ENCODE results near the gene MISP.
A peak's percentile ranks its signal among the peaks of the same experiment; 100 is the strongest.
"Not testable (repeated sequence)": the region's sequence is repeated elsewhere in the genome, so short reads cannot be mapped to it uniquely, and the experiment has no call there.

Gene MISP

GRCh38 chr19:725461-726089, 25.3 kb upstream of the MISP start:
- no peak for DNase-seq

DNA sequence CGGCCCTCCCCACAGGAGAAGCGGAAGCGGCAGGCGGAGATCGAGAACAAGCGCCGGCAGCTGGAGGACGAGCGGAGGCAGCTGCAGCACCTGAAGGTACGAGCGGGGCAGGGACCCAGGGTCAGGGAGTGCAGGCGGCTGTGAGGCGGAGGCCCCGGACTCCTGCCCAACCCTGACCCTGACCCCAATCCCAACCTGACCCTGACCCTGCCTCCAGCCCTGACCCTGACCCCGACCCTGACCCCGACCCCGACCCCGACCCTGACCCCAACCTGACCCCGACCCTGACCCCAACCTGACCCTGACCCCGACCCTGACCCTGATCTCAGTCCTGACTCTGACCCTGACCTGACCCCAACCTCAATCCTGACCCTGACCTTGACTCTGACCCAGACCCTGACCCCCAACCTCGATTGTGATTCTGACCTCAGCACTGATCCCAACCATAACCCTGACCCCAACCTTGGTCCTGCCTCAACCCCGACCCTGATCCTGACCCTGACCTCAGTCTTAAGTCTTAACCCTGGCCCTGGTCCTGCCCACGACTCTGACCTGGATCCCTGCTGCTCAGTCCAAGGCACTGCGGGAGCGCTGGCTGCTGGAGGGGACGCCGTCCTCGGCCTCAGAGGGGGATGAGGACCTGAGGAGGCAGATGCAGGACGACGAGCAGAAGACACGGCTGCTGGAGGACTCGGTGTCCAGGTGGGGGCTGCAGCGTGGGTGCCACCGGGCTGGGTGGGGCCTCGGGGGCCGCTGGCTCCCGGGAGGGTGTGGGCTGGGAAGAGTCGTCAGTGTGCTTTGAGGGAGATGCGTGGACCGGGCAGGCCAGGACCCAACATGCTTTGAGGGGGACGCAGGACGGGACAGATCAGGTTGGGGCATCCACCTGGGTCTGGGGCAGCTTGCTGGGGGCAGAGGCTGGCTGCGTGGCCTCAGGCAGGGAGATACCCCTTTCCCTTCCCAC, 23.6 kb upstream of the MISP start:
- no peak for DNase-seq

GRCh38 chr19:728011-728410, 22.9 kb upstream of the MISP start:
- no peak for DNase-seq

DNA sequence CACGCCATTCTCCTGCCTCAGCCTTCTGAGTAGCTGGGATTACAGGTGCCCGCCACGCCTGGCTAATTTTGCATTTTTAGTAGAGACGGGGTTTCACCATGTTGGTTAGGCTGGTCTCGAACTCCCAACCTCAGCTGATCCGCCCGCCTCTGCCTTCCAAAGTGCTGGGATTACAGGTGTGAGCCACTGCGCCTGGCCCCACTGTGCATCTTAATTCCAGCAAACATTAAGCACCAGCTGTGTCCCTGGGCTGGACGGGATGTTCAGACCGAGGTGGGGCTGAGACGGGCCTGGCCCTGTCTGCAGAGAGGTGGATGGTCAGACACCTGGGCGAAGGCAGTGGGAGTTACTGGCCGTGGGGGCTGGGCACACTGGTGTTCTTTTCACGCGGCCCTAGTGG, 21.3 kb upstream of the MISP start:
- not testable (repeated sequence) for DNase-seq

DNA sequence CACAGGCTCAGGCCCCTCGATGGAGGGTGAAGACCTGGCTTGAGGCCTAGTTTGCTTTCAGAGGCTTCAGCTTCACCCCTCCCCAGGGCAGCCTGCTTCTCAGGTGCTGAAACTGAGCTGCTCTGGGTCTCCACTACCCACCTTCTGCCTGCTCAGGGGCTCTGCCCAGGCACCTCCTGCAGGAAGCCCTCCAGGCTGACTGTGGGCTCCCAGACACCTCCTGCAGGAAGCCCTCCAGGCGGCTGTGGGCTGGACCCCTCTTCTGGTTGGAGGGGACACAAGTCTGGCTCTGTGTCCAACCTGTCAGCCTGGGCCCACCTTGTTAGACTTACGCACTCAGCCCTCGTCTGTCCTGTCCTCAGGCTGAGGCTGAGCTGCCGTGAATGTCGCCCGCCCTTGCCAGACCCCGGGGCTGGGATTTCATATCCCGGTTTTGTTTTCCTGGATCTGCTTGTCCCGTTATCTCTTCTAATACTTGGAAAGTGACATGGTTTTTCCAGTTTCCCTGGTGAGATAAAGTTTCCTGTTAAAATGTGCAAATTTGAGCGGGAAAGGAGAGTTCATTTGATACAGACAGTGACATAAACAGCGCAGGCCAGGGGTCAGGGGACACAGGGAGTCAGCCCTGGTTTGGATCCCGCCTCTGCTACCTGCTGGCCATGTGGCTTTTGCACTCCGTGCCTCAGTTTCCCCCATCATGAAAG, 20.8 kb upstream of the MISP start:
- no peak for DNase-seq

DNA sequence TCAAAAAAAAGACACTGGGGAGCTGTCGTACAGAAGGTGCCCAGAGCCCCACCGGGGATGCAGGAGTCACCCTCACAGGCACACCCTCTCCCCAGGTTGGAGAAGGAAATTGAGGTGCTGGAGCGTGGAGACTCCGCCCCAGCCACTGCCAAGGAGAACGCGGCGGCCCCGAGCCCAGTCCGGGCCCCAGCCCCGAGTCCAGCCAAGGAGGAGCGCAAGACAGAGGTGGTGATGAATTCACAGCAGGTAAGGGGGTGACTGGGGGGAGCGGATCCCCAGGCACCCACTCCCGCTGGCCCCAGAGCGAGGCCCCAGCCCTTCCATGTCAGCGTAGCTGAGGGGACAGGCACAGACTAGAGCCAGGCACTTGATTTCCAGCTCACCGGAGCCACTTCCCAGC, 19.9 kb upstream of the MISP start:
- DNase-seq, result no peak

GRCh38 chr19:732148-733069, 18.5 kb upstream of the MISP start:
- no peak for DNase-seq

DNA sequence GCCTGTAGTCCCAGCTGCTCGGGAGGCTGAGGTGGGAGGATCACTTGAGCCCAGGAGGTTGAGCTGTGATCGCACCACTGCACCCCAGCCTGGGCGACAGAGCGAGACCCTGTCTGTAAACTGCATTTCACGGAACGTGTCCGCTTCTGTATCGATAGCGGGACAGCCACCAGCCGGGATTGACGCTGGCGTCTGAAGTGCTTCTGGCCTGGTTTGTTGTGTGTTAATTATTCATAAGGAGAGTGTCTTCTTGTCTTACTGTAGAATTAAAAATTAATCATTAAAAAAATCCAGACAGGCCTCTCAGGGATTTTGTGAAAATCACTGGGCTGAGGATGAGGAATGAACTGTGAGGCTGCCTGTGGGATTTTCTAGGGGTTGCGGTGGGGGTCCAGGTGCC, 16.2 kb upstream of the MISP start:
- no peak for DNase-seq

DNA sequence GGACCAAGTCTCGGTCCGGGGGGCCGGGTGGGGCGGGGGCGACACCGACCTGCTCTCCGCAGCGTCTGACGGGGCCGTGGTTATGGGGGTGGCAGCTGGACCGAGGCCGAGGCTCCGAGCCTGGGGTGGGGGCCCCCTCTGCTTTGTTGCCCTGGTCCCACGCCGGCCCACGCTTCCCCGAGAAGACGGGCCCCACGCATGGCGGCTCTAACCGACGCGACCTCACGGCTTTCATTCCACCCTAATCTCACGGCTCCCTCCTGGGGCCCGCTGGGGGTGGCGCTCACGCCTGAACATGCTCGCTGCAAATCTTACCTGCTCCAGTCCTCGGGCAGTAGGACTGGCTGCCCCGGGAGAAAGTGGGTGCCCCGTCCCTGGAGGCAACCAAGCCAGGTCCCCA, 14.8 kb upstream of the MISP start:
- DNase-seq, result no peak

DNA sequence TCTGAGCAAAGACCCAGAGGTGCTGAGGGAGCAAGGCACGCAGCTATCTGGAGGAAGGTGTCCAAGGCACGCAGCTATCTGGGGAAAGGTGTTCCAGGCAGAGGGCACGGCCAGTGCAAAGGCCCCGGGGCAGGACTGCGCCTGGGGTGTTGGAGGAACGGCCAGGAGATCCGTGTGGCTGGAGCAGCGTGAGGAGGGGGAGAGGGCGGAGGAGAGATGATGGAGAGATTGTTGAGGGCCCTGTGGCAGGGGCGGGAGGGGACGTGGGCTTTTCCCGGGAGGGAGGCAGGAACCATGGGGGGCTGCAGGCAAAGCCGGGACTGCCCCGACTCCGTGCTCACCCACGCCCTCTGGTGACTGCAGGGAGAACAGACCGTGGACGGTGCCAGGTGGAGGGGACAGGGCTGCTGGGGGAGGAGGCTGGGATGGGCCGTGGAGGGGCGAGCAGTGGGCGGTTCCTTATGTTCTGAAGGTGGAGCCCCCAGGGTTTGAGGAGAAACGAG, 13.3 kb upstream of the MISP start:
- peak; percentile 72 for DNase-seq

- no peak for DNase-seq
Observed at GRCh38 chr19:738509-739128, 12.3 kb upstream of the MISP start.

DNA sequence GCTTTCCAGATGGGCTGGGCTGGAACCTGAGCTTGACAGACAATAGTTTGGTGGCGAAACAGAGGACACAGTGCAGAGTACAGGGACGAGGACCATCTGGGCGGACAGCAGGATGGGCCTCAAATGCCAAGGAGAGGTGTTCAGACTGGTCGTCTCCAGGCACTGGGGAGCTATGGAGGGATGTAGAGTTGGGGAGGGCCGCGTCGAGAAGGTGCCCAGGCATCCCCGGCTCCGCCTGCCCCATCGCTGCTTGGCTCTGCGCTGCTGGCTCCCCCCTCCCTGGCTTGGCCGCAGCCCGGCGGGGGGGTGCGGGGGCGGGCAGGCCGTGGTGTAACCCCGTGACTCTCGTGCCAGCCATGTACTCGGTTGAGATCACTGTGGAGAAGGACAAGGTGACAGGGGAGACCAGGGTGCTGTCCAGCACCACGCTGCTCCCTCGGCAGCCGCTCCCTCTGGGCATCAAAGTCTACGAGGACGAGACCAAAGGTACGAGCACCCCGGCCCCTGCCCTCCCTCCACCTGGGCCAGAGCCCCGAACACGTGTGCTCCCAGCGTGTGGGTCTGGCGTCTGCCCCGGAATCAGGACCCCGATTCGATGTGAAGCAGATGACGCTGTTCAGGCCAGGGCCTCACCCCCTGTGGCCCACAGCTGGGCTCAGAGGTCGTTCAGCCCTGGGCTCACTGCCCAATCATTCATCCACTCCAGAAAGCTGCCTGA, 10.8 kb upstream of the MISP start:
- no peak for DNase-seq

GRCh38 chr19:740816-741505, 10.0 kb upstream of the MISP start:
- not testable (repeated sequence) for DNase-seq

DNA sequence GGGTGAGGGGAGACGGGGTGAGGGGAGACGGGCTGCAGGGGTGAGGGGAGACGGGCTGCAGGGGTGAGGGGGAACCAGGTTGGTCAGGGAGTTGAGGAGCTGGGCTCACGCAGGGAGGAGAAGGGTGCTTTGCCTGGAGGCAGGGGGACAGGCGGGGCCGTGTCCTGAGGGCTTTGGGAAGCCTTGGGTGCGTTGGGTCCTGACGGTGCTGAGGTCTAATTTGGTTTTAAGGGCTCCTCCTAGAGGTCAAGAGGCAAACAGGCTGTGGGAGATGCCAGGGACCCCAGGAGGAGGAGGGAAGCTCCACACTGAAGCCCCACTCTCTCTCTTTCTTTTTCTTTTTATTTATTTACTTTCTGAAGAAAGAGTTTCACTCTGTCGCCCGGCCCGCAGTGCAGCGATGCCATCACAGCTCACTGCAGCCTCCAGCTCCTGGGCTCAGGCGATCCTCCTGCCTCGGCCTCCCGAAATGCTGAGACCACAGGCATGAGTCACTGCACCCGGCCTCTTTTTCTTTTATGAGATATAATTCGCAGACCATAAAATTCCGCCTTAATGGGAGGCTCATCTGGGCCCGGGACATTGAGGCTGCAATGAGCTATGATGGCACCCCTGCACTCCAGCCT, 9.3 kb upstream of the MISP start:
- DNase-seq, result peak; percentile 81

- DNase-seq, result no peak
Observed at GRCh38 chr19:742540-743075, 8.3 kb upstream of the MISP start.

GRCh38 chr19:743168-743687, 7.7 kb upstream of the MISP start:
- no peak for DNase-seq

- DNase-seq, result not testable (repeated sequence)
Observed at GRCh38 chr19:745138-745537, 5.8 kb upstream of the MISP start.

- DNase-seq, result no peak
Observed at GRCh38 chr19:746208-746819, 4.6 kb upstream of the MISP start.

GRCh38 chr19:746956-747355, 4.0 kb upstream of the MISP start:
- DNase-seq, result no peak
